EH (cell line): ENCODE results near the gene RCAN2.

Source experiments
- DNase-seq: peaks from one replicate; pipeline ENCODE4 v3.0.0-alpha.2; 2015; ENCODE audit warnings: low read depth

RCAN2 gene

DNA sequence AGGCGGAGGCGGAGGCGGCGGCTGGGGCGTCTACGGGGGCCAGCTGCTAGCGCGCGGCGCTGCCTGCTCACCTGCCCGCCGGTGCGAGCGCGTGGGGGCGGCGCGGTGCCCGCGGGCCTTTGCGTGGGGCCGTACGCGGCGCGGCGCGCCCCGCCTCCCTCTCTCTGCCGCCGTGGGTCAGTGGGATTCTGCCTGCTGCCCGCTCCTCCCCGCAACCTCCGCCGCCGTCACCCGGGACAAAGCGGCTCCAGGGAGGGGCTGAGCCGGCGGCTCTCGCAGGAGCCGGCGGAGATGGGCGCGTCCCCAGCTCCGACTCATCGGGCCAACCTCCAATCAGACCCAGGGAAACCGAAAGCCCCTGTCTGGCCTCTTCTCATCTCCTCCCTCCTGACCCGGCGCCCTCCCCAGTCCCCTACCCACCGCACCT lies at the start of gene RCAN2:
Gene RCAN2 (minus strand): TSS at position 249 of the 427 bp plus-strand sequence.
- peak; percentile 39 for DNase-seq

DNA sequence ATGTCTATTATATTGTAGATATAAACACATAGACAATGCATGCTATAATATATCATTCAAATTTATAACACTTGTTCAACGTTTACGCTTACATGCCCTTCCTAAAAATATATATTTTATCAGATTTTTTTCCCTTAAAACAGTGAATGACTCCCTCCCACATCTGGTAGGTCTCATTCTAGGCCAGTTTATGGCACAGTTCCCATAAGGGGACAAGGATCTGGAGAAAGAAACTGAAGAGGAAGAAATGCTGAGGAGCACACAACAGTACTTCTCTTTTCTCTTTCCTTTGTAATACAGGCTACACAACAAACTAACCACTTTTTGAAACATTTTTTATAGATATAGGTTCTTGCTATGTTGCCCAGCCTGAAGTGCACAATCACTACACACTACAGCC lies 48.6 kb upstream of the RCAN2 start:
- DNase-seq = no peak

DNA sequence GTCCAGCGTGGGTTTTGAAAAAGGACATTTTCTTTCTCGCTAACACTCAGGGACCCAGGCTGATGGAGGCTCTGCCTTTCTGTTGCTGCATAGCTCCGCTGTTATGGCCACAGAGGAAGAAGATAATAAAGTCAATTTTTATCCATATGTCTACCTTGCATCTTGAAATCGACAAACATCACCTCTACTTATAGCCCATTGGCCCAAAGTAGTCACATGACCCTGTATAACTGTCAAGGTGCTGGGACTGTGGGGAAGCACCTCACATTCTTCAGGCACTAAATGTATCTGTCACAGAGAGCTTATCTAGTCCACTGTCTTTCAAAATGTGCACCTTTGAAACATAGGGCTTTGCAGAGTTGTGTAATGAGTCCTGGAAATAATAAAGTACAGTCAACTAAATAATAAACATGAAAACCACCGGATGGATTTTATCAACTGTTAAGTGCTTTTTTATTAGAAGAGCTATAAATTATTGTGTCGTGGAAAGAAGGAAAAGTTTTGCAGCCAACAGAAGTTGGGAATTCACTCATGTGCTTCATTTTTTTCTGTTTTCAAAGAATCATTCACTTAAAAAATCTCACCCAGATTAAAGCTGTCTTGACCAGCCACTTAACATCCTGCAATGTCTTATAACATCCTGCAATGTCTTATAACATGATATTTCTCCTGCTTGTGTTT lies 47.7 kb upstream of the RCAN2 start:
- DNase-seq = no peak

DNA sequence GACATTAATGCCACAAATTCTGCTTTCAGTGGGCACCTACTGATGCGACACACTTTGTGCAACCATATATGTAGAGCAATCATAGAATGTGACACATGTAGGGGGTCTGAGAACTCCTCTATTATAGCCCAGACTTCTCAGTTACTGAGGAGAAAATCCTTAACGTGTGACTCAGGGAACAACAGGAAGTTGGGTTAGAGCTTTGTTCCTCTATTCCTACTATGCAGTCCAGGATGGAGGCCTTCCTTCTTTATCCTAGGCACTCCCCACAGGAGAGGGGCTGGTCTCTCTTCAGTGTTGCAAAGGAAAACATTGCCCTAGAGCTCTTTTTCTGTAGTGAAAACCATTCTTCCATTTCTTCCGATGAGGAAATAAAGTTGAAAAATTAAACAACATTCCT lies 39.6 kb upstream of the RCAN2 start:
- DNase-seq = no peak

DNA sequence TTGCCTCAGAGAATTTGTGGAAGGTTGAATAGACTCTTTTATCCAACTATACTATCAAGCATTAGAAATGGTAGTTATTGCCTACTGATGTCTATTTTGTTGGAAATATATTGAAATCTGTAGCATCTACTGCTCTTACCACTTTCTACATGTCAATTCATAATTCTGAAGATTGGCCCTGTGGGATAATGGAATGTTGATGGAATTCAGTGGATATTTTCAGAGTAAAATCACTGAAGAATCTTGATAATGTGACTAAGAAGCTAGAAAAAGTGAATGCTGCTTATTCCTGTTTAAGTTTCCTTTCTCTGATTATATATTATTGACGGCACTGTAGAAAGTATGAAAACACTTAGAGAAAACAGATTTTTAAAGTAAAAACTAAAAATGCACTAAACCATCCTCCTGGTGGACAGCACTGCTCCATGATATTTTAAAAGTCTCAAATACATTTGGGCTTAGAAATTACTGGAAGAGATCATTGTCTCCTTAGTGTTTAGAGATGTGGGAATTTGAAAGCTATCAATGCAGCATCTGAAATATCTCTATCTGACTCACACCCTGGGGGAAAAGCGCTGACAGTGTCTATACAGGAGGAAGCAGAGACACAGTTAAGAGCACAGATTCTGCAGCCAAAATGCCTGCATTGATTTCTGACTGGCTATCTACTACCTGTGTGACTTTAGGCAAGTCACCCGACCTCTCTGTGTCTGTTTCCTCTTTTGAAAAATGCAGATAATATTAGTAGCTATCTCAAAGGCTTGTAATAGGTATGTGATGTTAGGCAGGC lies 37.9 kb upstream of the RCAN2 start:
- DNase-seq = no peak

DNA sequence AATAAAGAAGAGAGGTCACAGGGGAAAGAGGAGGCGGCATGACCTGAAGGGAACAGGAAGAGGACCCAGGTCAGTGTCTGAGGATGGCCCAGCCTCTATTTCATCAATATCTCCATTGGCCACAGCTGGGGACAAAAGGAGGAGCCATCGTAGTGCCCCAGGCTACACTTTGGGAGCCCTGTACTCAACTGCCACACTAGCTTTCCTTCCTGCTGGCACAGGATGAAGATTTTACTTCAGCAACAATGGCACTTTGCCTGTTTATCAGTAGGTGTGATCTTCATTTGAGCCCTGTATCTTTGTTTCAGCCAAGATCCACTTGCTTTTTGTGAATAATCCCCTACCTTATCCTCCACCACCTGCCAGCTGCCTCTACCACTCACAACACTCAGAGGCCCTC lies 35.4 kb upstream of the RCAN2 start:
- DNase-seq = no peak

DNA sequence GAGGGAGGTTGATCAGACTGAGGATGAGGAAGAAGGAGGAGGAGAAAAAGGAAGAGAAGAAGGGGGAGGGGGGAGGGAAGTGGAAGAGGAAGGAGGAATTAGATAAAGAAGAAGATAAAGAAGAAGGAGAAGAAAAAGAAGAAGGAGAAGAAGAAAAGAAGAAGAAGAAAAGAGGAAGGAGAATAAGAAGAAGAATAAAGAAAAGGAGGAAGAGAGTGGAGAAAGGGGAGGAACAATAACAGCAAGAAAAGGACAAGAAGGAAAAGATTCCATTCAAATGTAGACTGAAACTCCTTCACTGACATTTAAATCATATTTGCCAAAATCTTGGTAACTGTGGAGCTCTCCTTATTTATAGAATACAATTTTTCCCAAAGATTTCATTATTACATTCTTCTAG lies 34.3 kb upstream of the RCAN2 start:
- DNase-seq = no peak

DNA sequence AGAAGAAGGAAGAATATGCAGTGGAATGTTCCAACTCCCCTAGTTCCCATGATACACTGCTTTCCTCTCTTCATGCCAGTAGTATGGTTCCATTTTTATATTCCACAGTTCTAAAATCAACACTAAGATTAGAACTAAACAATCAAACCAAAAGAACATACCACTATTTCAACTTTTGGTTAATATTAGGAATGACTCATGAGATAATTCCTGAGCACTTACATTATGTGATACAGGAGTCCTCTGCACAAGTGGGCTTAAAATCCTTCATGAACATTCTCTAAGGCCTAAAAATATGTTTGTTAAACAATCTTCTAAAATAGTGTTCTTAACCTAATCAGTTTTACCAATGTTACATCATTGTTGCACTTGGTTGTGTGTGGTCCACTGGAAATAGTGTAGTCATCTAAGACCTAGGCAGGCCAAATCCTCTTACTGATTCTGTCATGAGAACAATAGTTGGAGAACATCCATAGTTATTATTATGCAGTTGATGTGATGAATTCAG lies 30.3 kb upstream of the RCAN2 start:
- DNase-seq = no peak

DNA sequence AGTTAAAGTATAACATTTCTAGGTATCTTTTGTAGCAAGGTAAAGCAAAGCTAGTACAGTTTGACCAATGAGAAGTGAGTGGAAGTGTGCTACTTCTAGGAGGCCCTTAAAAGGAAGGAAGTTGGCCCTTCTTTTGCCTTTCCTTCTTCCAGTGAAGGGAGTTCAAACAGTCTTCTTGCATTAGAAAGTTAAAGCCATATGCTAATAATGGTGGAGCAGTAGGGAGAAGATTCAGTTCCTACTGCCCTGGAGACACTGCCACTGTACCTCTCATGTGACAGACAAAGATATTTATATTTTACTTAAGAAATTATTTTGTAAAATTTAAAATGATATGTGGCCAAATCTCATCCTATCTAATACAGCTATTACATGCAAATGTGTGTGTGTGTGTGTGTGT lies 26.0 kb upstream of the RCAN2 start:
- DNase-seq = no peak

DNA sequence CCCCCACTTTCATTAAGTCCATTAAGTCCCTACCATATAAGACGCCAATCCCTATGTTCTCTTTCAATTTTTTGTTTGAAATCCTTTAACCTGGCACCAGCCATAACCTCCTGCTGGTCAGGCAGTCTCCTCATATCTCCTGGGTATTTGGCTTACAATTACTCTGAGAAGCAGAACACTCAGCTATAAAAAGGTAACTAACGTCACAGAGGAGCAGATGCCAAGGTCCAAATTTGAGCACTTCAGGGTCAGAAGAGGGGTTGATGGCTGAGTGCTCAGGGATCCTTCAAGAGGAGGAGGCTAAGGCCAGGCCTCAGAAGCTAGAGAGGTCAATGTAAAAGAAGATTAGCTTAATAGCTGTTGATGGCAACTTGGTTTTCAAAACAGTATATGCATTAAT lies 22.3 kb upstream of the RCAN2 start:
- no peak for DNase-seq

DNA sequence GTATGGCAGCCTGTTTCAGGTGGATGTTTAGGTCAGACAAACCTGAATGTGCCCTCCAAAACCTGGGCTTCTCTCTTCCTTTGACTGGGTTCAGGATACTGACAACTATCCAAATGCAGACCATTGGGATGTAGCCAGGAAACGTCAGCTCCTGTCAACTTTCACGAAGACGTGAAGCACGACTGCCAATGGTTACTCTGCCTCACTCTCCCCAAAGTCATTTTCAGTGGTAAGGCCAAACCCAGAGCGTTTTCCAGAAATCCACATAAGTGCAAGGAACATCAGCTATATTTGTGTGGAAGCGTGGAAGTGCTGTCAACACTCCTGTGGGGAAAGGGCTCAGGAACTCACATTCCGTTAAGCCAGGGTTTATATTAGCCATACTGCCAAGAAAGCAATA lies 20.1 kb upstream of the RCAN2 start:
- DNase-seq = no peak

DNA sequence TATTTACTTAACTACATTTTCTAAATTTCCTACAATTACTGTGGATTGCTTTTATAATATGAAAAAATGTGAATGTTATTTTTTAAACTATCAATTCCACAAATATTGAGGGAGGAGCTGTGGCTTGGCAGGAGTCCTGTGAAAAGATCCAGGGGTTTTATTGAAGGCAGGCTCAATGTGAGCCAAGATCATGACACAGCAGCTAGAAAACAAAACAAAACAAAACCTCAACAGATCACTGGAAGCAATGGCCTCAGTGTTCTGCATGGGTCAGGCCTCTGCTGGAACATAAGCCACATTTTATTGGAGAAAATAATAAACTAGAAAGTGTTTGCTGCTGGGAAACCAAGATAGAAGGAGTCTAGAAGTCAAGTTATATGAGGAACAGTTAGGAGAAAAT lies 19.4 kb upstream of the RCAN2 start:
- DNase-seq = peak; percentile 19

DNA sequence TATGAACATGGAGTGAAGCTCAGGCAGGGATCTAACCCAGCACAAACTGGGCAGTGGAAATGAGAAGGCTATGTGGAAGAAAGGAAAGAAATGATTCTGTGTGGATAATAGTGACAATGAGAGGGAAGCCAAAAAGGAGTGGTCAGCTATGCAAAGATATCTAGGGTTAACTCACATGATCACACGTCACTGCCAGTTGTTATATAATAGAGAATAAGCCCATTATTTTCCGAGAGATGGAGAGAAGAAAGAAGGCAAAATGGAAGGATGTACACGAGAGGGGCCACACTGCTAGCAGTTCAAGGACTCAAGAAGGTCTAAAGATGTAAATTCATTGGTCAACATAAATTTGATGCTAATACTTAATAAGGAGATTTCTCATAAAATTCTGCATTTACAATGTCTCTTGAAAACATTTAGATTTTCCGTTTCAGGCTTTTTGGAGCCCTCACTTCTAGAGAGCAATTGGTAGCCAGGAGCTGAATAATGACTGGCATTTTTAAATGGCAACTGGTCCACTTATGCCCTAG lies 18.8 kb upstream of the RCAN2 start:
- DNase-seq = no peak

DNA sequence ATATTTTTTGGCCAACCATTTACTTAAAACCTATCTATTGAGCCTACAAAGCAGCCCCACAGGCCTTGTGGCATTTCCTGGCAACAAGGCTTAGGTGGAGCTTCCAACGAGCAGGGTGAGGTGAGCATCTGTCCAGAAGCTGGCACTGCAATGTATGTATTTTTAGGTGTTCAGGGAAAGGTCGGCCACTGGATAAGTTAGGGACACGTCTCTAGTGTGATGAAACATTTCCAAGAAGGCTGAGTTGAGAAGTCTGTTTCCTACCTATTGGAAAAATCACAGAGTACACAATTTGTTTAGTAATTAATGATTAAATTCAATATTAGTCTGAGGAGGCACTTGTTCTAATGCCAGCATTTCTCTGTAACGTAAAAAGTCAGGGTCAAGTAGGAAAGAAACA lies 17.8 kb upstream of the RCAN2 start:
- no peak for DNase-seq

DNA sequence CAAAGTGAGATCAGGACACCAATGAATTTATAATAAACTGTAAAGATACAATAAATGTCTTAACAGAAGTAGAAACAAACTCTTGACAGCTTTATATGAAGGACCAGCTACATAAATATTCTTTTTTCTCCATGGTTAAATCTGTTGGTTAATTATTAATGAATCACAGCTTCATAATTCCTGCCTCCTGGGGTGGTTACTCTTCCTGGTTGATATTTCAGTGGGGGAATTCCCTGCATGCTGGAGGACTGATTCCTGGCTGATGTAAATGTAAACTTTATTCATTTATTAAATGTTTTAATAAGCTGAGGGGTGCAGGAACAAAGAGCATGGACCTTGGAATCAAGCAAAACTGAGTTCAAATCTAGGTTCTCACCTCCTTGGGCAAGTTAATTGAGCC lies 16.2 kb upstream of the RCAN2 start:
- DNase-seq = no peak

DNA sequence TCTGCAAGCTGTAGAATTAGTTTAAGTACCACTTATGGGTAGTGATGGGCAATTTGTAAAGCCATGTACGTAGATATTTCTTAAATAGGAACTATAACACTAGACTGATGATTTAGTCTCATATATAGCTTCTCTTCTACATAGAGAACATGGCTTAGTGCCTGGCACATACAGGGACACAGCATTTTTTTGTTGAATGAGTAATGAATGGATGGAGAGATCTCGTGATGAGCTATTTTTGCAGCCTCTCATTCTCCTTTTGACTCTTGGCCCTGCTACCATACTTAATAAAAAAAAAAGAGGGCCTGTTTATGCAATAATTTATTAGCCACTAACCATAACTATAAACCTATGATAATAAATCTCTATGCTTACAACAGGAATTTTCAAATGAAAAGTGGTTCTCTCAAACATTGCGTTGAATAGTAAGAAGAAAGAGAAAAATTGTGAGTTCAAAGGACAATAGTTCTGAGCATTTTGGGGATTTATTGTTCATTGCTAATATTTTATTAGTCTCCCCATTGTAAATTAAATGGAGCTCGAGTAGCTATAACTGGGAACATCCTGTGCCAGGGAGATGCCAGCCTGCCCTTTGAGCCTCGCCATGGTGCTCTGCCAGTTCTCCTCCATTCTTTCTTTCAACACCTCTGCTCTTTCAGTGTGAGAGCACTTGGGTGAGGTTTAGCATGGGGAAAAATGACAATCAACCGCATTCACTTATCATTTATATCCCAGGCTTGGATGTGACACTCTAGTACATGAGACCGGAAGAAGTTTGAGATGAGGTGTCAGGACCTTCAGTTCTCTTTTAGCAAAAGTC lies 14.7 kb upstream of the RCAN2 start:
- DNase-seq = no peak

DNA sequence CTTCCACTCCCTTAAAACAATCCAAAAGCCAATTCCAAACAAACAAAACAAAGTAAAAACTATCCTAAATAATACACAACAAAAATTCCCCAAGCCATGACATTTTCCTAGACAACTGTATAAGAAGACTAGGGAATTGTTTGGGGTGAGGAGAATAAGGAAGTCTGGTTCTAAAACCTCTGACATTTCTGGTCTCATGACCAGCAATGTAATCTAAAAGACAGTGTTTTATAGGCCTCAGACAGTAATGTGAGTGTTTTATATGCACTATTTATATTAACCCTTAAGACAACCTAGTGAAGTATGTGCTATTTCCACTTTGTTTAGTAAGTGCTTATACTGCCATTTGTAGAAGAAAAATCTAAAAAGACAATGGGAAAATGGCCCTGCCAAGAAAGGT lies 13.0 kb upstream of the RCAN2 start:
- DNase-seq = no peak

DNA sequence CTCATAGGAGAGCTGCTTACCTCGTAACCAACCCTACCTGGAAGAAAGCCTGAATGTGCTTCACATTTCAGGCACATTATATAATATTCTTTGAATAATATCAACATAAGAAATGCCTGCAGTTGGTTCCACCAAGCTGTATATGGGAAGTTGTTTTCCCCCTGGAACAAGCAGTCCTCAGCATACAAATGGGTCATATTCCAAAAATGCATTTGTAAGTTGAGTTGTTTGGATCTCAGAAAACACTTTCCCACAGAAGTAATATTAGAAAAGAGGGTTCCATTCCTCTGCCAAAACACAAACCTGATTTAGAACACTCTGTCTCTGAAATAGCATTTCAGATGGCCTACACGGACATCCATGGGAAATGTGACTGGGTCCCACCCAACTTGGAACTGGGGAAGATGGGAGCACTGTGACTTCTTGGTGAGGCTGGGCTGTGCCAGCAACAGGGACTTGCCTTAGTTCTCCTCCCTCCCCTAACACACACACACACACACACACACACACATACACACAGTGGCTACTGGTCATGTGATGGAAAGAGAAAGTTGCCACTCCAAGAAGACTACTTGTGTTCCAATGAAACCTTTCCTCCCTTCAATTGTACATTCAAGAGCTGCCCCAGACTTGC lies 11.4 kb upstream of the RCAN2 start:
- DNase-seq = no peak

DNA sequence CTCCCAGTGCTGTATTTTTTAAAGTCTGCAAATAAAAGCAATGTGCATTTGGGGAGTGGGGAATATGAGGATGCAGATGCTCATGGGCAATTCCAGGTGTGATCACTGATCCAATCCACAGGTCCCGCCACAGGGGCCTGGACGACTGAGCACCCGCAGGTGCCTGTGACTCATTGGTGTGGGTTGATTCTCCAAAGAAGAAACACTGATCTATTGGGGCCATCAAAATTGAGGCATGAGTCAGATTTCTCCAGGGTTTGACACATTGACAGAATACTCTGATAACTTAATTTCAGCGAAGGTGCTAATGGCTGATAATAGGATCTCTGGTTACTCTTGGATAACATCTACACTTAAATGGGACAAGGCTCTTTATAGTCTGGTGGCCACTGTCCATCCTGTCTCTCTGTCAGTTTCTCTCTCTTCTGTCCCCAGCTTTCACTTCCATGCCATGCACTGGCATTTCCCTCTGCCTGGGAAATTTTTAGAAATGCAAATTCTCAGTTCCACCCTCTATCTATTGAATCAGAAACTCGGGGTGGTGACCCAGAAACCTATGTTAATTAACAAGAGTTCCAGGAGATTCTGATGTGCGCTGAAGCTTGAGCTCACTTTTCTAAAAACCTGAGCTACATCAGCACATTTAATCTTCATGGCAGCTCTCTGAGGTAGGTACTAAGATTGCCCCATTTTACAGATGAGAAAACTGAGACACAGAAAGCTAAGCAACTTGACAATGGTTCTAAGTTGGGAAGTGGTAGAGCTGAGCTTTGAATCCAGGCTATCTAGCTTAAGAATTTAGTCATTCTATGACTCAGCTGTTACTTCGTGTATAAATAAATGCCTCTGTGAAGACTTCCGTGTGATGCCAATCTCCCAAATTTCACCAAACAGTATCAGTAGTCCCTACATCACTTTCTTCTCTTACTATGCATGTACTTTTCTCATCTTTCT lies 10.2 kb upstream of the RCAN2 start:
- no peak for DNase-seq

DNA sequence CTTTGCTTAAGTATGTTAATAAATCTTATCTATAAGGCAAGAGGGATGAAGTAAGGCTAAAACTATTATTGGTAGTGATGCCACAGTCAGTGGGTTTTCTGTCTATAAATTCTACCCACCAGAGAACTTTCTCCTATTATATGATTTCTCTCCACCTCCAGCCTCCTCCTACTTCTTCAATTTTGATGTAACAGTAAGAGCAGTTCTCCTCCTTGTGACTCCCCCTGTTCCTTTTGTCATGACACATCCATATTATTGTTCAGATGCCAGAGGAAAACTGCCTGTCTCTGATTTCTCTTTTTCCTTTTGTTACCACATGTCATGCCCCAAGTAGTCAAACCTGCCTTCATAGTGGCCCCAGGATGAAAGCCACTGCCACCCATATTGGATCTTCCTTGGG lies 9.1 kb upstream of the RCAN2 start:
- no peak for DNase-seq
